HS-5 (cell line): ENCODE data around the gene SPTBN1.

ENCODE experiments used
- DNase-seq: peaks from one replicate; pipeline ENCODE4 v3.0.0-alpha.2; 2012; ENCODE audit warnings: low read depth

The SPTBN1 gene

DNA sequence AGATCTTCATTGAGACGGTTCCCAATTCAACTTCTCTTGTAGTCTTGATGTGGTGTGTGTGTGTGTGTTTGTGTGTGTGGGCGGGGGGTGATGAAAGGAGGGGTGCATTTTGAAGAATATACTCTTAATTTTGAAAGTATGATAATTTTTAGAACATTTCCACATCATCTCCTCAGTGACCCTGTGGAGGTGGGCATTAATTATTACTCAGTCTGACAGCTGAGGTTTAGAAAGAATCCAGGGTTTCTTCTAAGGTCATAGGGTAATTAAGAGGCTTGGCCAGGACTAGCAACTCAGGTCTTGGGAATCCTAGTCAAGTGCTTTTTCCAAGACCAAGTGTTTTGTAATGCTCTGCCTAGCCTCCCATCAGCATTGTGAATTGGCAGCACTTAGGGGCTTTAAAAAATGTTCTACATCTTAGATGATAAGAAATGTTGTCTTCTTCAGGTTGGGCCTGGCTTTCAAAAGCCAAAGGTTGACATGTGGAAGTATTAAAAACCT lies 100.5 kb downstream of the SPTBN1 start:
- no peak for DNase-seq

DNA sequence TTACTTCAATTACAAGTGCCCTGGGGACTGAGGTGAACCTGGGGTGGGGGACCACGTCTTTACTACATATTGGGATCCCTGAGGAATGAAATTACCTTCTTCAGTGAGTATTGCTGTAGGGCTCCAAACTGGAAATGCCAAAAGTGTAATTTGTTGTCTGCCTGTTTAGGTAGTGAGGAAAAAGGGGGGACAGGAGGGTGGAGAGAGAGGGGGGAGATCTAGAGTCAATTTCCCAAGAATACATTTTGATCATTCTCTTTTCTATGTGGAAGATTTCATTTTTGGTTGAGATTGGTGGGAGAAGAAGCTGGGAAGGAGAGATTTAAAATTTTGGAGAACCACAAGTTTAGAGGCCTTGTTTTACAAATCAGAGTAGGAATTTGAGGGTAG lies 101.1 kb downstream of the SPTBN1 start:
- DNase-seq: no peak

DNA sequence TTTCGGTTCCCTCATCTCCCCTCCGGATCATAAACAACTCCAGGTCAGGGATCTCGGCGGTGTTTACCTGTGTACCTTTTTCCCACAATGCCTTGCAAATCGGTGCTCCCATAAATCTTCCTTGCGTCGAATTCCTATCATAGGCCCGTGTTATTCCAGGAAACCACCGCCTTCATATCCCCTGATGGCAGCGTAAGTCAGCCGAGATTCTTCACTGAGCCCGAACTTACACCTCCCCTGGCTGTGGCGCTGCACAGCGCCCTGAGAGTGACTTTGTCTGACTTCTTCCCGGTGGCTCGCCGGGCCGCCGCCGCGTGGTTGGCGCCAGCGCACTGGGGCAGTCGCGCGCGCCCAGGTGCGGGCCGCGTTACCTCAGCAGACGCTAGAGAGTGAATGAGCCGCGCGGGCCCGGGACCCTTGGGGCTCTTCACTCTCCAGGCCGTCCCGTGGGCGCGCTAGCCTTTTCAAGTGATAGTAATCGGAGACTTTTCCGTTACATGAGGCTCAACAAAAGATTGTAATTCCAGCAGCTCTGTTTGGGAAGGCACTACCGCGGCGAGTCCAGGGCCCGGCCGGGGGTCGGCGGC lies 101.6 kb downstream of the SPTBN1 start:
- DNase-seq: no peak

DNA sequence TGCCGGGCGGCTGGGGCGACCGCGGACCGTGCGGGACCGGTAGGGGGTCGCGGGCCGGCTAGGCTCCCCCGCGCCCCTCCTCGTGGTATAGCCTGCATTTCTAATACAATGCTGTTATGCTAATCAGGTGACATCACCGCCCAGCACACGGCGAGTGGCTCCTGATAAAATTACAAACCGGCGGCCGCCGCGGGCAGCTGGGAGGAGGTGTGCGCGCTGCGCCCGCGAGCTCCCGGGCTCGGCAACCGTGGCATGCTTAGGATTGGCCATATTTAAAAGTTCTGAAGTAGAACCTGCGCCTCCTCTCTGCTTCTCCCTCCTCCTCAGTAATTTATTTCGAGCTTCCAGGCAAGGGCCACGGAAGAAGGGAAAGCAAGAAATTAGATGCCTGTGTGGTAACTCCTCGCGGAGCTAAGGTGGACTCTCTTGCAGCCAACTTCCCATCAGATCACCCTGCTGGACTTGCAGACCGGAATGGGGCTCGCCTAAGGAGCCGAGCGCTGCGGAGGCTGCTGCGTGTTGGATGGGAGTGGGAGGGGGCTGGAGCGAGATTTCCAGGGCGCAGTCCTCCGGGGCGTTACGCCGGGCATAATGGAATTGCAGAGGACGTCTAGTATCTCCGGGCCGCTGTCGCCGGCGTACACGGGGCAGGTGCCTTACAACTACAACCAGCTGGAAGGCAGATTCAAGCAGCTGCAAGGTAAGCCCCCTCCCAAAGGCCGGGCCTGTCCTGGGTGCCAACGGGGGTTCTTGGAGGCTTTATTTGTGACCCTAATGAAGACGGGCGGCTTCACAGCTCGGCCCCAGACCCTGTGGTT lies 102.3 kb downstream of the SPTBN1 start:
- no peak for DNase-seq

DNA sequence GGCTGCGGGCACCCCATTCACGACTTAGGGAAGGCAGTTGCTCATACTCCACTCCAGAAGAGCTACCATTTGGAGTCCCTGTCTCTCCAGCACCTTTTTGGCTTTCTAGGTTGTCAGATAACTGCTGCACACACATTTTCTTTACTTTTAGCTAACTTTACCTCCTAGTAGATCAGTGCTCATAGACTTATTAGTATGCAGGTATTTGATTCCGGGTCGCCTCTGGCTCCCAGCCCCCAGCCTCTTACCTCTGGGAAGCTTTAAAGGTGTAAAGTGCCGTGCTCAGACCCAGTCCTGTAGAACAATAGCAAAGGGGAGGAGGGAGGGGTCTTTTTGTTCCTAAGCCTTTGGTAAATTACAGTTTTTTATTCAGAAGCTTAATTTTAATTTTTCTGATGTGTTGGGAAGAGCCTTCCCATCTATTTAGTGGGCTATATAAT lies 102.9 kb downstream of the SPTBN1 start:
- DNase-seq: no peak

DNA sequence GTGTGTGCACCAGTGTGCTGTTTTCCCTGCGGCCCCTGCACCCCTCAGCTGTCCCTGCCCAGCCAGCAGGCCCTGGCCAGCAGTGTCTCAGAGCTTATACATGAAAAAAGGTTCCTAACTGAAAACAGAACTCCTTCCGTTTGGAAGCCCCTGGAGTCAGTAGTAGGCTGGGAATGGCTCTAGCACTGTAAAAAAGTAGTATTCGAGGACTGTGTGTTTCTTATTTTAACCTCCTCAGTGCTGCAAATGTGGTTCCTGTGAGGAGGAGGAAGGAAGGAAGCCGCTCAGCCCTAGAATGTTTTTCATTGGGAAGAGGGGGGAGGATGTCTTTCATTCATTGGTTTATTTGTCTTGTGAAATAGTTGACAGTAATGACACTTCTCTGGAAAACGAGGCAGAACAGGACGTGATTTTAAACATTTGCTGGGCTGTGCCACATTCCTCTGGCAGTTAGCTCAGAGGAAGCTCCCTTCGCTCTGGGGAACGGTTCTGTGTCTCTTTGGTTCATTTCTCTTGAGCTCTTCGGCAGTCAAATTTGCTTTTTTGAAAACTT lies 103.5 kb downstream of the SPTBN1 start:
- peak; percentile 85 for DNase-seq

DNA sequence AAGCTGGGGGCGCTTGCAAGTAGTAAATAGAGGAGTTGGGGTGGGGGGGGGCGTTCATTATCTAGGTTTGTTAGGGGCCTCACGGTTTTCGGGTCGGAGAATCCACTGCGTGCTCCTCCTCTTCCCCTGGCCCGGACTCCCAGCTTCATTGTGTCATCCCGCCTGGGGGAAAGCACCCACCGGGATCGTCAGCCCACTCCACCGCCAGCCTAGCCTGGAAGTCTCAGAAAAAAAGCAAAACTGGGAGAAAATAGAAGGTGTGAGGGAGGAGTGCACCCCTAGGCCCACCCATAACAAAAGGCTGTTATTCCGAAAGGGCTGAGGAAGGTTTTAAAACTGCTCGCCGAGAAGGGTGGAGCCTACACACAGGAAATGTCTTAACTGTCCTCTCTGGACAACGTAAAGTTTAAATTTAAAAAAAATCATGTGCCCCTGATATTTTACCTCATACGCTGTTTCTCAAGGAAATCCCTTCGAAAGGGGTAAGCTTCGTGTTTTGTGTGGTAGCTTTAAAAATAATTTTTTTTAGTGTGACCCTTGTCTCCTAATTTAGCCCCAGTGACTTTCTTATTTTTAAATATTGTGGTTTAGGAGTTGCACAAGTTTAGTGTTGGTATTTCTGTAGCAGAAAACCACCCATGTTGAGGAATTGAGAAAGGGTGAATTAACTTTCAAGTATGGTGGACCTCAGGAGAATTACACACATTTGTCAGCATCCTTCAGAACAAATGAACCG lies 104.2 kb downstream of the SPTBN1 start:
- peak; percentile 69 for DNase-seq

DNA sequence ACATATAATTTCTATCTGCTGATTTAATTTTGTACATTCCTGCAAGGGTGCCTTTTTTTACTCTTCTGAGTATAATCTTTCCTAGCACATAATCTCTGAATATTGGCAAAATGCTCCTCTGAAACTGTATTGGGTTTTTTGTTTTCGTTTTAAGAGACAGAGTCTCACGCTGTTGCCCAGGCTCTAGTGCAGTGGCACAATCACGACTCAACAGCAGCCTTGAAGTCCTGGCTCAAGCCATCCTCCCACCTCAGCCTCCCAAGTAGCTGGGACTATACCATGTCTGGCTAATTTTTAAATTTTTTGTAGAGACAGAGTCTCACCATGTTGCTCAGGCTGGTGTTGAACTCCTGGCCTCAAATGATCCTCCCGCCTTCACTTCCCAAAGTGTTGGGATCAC lies 104.9 kb downstream of the SPTBN1 start:
- no peak for DNase-seq

DNA sequence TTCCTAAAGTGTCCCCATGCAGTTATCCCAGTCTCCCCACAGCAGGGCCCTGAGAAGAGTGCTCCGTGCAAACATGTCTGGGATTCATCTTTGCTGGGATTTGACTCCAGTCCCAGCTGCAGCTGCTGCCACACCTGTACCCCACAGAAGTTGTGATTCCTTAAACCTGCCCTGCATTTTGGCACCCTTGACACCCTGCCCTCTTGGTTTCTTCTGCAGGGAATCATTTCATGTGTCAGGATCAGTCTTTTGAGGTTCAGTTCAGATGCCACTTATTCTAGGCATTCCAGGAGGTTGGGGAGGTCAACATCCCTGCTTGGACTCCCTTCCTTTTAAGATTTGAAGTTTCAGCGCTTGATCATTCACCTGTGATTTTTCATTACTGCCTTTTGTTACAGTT lies 108.3 kb downstream of the SPTBN1 start:
- DNase-seq: no peak

DNA sequence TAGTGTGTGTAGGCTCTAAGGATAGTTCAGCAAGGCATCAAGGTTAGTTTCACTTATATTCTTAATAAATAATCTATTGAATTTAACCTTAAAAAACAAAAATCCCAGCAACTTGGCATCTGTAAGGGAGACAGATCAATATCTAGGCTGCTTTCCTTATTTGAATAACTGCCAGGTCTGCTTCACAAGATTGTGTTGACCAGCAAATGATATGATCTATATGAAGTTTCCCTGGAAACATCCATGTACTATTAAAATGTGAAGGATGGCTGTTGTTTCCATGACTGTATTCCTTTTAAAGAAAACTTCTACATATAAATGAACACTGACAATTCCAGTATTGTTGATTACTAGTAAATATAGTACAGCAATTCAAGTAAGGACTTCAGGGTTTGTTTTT lies 109.4 kb downstream of the SPTBN1 start:
- DNase-seq: no peak

DNA sequence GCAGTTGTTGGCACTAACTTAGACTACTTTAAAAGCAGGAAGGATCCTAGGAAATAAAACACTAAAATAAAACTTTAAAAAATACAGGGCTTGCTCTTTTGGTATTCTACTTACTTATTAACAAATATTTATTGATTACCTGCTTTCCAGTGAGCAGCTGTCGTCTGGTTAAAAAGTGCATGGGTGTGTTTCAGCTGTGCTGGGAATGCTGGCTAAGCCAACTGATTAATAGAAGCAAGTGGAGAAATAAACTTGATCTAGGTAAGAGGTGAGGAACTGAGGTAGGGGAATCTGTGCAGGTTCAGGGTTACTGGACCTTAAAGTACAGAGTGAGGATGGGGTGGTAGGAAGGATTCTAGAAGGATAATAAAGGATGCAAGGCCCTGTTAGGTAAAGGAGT lies 110.8 kb downstream of the SPTBN1 start:
- DNase-seq: no peak

DNA sequence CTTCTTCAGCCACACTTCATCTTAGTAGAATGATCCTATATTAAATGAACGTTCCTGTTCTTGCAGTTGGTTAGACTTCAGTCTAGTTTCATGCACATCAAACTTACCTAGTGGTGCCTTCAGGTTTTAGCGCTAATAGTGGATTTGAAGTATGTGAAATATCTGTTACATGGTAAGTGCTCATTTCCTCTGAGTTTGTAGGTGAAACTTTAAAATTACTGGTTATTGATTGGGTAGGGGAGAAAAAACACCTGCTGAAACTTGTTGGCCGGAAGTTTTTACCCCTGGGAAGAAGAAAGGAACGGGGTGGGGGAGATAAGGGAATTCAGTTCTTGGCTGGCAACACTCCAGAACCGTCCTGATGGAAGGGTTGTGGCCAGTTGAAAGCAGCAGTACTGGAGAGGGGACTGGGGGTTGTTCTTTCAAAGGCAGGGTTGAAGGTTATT lies 112.8 kb downstream of the SPTBN1 start:
- DNase-seq: no peak

DNA sequence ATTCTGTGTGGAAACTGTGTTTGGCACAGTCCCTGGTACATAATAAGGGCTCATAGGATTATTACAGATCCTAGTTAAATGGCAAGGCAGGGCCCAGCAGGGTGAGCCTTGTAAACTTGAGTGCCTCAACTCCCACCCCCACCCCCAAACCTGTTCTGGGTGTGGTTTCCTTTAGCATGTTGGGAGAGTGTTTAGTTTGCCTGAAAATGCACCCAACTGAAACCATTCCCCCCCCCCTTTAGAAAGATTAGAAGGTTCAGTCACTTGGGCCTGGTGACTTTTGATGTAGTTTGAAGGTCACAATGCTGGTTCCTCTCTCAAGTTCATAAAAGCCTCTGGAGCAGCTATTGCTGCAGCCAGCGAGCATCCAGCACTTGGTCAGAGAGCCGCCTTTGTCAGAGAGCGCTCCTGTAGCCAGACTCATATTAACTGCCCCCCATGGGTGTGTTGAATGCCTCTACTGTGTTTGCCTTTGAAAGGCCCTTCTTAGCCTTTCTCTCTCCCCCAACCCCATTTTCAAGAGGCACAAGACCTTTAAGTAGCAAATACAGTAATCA lies 113.7 kb downstream of the SPTBN1 start:
- DNase-seq: no peak

DNA sequence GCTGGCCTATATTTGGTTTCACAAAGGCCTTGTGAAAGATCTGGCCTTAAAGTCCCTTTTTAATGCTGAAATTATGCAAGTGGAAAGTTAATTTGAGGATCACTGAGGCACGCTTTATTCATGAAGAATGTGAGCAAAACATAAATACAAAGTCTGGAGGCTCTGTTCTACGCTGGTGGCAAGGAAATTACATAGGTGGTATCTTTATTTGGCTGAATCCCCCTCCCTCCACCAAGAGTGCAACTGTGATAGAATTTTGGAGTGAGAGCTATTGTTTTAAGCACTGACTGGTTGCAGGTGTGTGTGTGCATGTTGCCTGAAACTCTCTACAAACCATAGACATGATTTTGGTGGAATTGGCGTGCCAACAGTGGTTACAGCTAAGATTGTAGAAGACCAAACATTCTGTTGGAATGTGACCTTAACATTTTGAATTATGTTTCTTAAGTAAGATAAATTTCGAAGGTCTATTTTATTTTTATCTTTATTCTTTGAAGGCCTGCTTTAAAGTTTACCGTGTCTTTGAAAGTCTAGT lies 114.3 kb downstream of the SPTBN1 start:
- DNase-seq: no peak

DNA sequence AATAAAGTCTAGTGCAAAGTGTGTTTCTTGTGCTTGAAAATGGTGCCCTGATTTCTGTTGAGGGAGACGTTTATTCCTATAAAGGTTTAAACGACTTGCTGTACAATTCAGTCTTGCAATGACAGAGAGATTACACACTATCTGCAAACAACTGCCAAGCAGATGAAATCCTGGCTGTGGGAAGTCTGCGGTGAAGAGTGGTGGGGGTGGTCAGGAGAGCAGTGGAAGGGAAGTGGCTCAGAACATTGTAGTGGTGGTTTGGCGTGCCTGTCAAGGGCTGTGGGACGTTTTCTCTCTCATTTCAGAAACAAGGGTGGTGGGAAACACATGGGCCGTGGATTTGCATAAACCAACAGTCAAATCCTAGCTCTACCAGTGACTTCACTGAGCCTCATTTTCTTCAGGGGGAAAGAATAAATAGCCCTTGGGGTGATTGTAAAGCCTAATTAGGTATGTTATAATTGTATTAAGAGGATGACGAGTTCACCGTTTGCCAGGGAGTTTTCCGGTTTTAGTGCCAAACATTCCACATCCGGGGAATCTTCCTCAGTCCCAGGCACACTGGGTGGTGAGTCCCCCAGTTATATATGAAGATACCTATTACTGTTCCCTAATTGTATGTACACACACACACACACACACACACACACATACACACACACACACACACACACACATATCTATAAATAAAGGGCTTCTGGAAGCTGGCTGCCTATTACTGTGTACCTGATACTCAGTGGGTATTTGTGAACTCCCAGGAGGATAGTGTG lies 115.0 kb downstream of the SPTBN1 start:
- DNase-seq: peak; percentile 73

DNA sequence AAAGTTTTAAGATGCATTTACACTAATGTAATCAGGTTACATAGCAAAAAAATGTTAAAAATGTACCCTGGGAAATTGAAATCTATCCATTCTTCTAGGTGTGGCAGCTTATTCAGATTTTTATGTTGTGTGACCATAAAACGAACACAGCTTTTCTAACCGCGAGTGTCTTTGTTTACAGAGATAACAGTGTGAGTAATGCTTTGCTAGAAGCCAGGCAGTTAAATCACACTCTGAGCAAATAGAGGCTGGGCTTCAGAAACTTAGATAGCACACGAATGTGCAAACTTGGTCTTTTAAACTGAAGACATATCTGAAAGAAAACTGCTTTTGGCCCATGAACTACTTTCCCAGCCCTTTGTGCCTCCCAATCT lies 116.1 kb downstream of the SPTBN1 start:
- peak; percentile 87 for DNase-seq

DNA sequence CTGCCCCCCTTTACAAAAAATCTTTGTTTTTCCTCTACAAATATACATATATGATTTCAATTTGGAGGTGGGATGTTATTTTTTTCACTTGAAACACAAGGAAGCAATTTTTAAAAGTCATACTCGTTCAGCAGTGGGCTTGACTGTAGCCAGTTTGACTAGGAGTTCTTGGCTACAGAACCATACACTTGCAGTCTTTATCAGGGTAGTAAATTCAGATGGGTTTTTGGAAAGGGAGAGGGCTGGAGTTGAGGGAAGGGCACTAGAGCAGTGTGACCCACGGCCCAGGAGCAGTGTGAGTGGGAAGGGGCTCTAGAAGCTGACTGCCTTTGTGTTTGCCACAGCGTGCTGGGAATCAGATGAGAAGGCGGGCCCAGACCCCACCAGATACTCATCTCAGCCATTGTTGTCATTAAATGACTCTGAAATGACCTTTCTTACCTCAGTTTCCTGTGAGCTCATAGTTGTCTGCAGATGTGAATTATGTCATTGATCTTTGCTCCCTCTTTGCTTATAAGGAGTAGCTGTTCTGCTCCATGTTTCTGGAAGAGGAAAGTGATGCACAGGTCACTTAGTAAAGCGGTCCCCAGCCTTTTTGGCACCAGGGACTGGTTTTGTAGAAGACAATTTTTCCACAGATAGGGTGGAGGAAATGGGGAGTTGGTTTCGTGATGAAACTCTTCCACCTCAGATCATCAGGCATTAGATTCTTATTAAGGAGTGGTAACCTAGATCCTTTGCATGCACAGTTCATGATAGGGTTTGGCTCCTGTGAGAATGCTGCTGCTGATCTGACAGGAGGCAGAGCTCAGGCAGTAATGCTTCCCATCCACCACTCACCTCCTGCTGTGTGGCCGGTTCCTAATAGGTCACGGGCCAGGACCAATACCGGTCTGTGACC lies 116.8 kb downstream of the SPTBN1 start:
- peak; percentile 49 for DNase-seq

DNA sequence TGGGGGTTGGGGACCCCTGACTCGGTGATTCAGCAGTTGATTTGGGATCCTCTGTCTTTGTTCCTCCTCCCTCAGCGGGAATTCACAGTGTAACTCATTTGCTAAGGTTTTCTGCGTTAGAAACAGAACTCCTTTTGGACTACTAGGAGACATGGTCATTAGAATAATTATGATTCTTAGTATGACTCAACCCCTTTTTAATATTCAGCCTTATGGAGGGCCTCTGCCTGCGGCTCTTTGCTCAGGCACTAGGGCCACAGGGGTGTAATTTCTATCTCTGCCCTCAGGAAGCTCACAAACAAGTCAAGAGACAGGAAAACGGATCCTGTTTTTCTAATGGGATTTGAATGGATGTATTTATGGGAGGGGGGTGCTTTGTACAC lies 117.4 kb downstream of the SPTBN1 start:
- DNase-seq: no peak

DNA sequence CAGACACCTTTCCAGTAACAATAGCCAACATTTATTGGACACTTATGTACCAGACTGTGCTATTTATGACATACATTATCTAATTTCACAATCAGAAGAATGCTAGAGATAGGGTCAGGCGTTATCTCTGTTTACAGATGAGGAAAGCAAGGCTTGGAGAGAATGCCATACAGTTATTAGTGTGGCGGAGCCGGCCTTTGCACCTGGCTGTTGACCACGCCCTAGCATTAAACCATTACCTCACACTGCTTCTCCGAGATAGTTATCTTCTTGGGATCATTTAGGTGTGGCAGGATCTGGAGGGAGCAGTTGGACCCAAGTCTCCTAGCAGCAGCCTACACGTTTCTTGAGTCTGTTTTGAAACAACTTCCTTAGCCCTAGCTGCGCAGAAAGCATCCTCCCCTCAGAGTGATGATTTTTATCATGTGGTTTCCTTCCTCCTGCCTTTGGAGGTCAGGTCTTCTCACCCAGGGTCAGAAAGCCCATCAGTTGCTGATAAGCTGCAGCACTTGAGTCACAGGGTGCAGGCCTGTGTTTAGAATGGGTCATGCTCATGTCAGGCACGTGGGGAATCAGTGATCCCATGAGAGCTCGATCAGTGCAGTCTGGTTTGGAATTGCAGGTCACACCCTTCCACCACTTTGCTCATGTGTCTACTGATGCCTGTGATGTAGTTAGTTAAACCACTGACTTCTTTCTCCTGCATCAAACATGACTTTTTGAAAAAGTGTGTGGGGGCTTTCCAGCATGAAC lies 118.2 kb downstream of the SPTBN1 start:
- DNase-seq: no peak

DNA sequence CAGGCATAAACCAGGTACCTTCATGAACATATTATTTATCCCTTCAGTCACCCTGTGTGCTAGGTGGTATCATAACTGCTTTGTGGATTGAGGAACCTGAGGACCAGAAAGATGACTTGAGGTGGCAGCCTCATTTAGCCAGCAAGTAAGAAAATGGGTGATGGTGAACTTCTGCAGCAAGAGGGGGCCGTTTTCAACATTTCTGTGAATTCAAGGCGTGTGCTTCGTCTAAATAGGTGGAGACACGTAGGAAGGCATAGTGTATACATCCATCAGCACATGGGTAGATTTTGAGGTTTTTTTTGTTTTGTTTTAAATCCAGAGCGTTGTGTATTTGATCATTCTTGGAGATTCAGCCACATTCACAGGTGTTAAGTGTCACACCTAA lies 118.7 kb downstream of the SPTBN1 start:
- DNase-seq: no peak
